GM18909 (cell line): Measurements from ENCODE around the gene TCAP.

Source experiments
- ATAC-seq: cut with Tn5 transposase; IDR thresholded peaks from one replicate; pipeline ENCODE4 v1.9.1; 2021; ENCODE audit warnings: mild to moderate bottlenecking; ENCODE audit not compliant: unreplicated experiment, poor library complexity

TCAP gene

GRCh38 chr17:39647256-39647655 lies 17.9 kb upstream of the TCAP start:
- ATAC-seq = no peak

GRCh38 chr17:39648616-39649366 lies 16.4 kb upstream of the TCAP start:
- no peak for ATAC-seq

- no peak for ATAC-seq
These were observed 15.0 kb upstream of the TCAP start for GRCh38 chr17:39650121-39650579.

- ATAC-seq = no peak
These were observed 13.1 kb upstream of the TCAP start for GRCh38 chr17:39651923-39652586.

- ATAC-seq = no peak
These were observed 12.4 kb upstream of the TCAP start for GRCh38 chr17:39652587-39653315.

- no peak for ATAC-seq
These were observed 11.9 kb upstream of the TCAP start for GRCh38 chr17:39653316-39653661.

- ATAC-seq = no peak
These were observed 11.4 kb upstream of the TCAP start for GRCh38 chr17:39653662-39654331.

GRCh38 chr17:39655105-39655504 lies 10.0 kb upstream of the TCAP start:
- no peak for ATAC-seq

- ATAC-seq = no peak
These were observed 6.8 kb upstream of the TCAP start for GRCh38 chr17:39658346-39658745.

GRCh38 chr17:39658760-39659159 lies 6.4 kb upstream of the TCAP start:
- ATAC-seq = no peak

- no peak for ATAC-seq
These were observed 5.7 kb upstream of the TCAP start for GRCh38 chr17:39659279-39660010.

GRCh38 chr17:39660011-39660360 lies 5.2 kb upstream of the TCAP start:
- ATAC-seq = no peak

GRCh38 chr17:39660397-39661385 lies 4.5 kb upstream of the TCAP start:
- ATAC-seq = no peak

- ATAC-seq = no peak
These were observed 3.2 kb upstream of the TCAP start for GRCh38 chr17:39661744-39662541.

GRCh38 chr17:39662551-39663339 lies 2.4 kb upstream of the TCAP start:
- ATAC-seq = no peak

GRCh38 chr17:39663340-39663687 lies 1.8 kb upstream of the TCAP start:
- no peak for ATAC-seq

GRCh38 chr17:39663688-39664580 lies 1.2 kb upstream of the TCAP start:
- no peak for ATAC-seq
